NCI-H1436 treated with DMSO at 0.1 percent for 48 hours (cell line): Measurements from ENCODE around the gene SMG6.
"Not testable (repeated sequence)": the region's sequence is repeated elsewhere in the genome, so short reads cannot be mapped to it uniquely, and the experiment has no call there.

Experiments used
- DNase-seq: peaks from one replicate; lab custom pipeline; 2025; lab: John Stamatoyannopoulos, UW

SMG6 gene

GRCh38 chr17:2144701-2145100 lies 158.9 kb downstream of the SMG6 start:
- no peak for DNase-seq

- DNase-seq, result no peak
Observed at GRCh38 chr17:2143332-2143731, 160.3 kb downstream of the SMG6 start.

- not testable (repeated sequence) for DNase-seq
Observed at GRCh38 chr17:2142682-2143081, 160.9 kb downstream of the SMG6 start.

GRCh38 chr17:2140683-2141082 lies 162.9 kb downstream of the SMG6 start:
- DNase-seq, result no peak

GRCh38 chr17:2138761-2139160 lies 164.8 kb downstream of the SMG6 start:
- DNase-seq, result no peak

- DNase-seq, result no peak
Observed at GRCh38 chr17:2138318-2138717, 165.3 kb downstream of the SMG6 start.

GRCh38 chr17:2137342-2138098 lies 166.1 kb downstream of the SMG6 start:
- DNase-seq, result no peak

- no peak for DNase-seq
Observed at GRCh38 chr17:2136241-2136640, 167.3 kb downstream of the SMG6 start.

- DNase-seq, result no peak
Observed at GRCh38 chr17:2128011-2128410, 175.6 kb downstream of the SMG6 start.

GRCh38 chr17:2125013-2125535 lies 178.5 kb downstream of the SMG6 start:
- no peak for DNase-seq

- no peak for DNase-seq
Observed at GRCh38 chr17:2124391-2124790, 179.2 kb downstream of the SMG6 start.

- no peak for DNase-seq
Observed at GRCh38 chr17:2123375-2124251, 180.0 kb downstream of the SMG6 start.

GRCh38 chr17:2122641-2123302 lies 180.8 kb downstream of the SMG6 start:
- DNase-seq, result no peak

- DNase-seq, result no peak
Observed at GRCh38 chr17:2120586-2121335, 182.8 kb downstream of the SMG6 start.

GRCh38 chr17:2113279-2113622 lies 190.3 kb downstream of the SMG6 start:
- no peak for DNase-seq

- DNase-seq, result no peak
Observed at GRCh38 chr17:2111691-2112090, 191.9 kb downstream of the SMG6 start.

GRCh38 chr17:2110436-2110835 lies 193.1 kb downstream of the SMG6 start:
- no peak for DNase-seq

- DNase-seq, result no peak
Observed at GRCh38 chr17:2108170-2108569, 195.4 kb downstream of the SMG6 start.

GRCh38 chr17:2107506-2107905 lies 196.1 kb downstream of the SMG6 start:
- no peak for DNase-seq

- DNase-seq, result no peak
Observed at GRCh38 chr17:2107050-2107449, 196.5 kb downstream of the SMG6 start.

- DNase-seq, result no peak
Observed at GRCh38 chr17:2106308-2106955, 197.2 kb downstream of the SMG6 start.
